Measurements from ENCODE around the gene EIF4G2. TPM values are rescaled to one million over a fixed set of nuclear protein-coding genes. Genes with fewer than 3 reads are reported as not detected.

Gene EIF4G2
- total and polyA plus RNA-seq, 2 experiments from 2014 or later = 358 to 788 TPM

GRCh38 chr11:10771457-10771856 lies 37.3 kb downstream of the EIF4G2 start (continued):
- TF ChIP-seq ZNF462 (CRISPR knock-in tag; IDR thresholded peaks at IDR 0.05) (no peak), STAT1 (IDR thresholded peaks at IDR 0.05; ENCODE audit: unreplicated experiment) (no peak), JUNB (IDR thresholded peaks at IDR 0.05; ENCODE audit: unreplicated experiment) (no peak)
- TF ChIP-seq, protein P1, sequence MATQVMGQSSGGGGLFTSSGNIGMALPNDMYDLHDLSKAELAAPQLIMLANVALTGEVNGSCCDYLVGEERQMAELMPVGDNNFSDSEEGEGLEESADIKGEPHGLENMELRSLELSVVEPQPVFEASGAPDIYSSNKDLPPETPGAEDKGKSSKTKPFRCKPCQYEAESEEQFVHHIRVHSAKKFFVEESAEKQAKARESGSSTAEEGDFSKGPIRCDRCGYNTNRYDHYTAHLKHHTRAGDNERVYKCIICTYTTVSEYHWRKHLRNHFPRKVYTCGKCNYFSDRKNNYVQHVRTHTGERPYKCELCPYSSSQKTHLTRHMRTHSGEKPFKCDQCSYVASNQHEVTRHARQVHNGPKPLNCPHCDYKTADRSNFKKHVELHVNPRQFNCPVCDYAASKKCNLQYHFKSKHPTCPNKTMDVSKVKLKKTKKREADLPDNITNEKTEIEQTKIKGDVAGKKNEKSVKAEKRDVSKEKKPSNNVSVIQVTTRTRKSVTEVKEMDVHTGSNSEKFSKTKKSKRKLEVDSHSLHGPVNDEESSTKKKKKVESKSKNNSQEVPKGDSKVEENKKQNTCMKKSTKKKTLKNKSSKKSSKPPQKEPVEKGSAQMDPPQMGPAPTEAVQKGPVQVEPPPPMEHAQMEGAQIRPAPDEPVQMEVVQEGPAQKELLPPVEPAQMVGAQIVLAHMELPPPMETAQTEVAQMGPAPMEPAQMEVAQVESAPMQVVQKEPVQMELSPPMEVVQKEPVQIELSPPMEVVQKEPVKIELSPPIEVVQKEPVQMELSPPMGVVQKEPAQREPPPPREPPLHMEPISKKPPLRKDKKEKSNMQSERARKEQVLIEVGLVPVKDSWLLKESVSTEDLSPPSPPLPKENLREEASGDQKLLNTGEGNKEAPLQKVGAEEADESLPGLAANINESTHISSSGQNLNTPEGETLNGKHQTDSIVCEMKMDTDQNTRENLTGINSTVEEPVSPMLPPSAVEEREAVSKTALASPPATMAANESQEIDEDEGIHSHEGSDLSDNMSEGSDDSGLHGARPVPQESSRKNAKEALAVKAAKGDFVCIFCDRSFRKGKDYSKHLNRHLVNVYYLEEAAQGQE (IDR thresholded peaks at IDR 0.05; ENCODE audit: unreplicated experiment) = no peak

GRCh38 chr11:10770626-10771254 lies 38.0 kb downstream of the EIF4G2 start:
- DNase-seq (ENCODE audit: low spot score) (peak; percentile 78), ATAC-seq (peak; percentile 71)
- no peak overlapping the region for H3K4me3 Mint-ChIP-seq
- H4K20me1 ChIP-seq (replicated peaks; ENCODE audit: insufficient read depth) = no peaks in the 10 kb centered on the region
- no peak overlapping the region for H3K27ac Mint-ChIP-seq
- H3K4me3 ChIP-seq = no peak overlapping the region
- no peaks in the 10 kb centered on the region for H3K27me3 ChIP-seq (ENCODE audit: insufficient read depth)
- H2AFZ ChIP-seq = no peak overlapping the region
- no peak overlapping the region for H3K4me2 ChIP-seq
- TF ChIP-seq, protein P2, sequence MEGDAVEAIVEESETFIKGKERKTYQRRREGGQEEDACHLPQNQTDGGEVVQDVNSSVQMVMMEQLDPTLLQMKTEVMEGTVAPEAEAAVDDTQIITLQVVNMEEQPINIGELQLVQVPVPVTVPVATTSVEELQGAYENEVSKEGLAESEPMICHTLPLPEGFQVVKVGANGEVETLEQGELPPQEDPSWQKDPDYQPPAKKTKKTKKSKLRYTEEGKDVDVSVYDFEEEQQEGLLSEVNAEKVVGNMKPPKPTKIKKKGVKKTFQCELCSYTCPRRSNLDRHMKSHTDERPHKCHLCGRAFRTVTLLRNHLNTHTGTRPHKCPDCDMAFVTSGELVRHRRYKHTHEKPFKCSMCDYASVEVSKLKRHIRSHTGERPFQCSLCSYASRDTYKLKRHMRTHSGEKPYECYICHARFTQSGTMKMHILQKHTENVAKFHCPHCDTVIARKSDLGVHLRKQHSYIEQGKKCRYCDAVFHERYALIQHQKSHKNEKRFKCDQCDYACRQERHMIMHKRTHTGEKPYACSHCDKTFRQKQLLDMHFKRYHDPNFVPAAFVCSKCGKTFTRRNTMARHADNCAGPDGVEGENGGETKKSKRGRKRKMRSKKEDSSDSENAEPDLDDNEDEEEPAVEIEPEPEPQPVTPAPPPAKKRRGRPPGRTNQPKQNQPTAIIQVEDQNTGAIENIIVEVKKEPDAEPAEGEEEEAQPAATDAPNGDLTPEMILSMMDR (conservative IDR thresholded peaks at IDR 0.05; ENCODE audit: low read depth in 2 of 2) = peak; percentile 77 to 84
- no peak for TF ChIP-seq POLR2AphosphoS5 (IDR thresholded peaks at IDR 0.05; ENCODE audit: low read depth)
- no peaks in the 10 kb centered on the region for H3K9me3 Mint-ChIP-seq
- H3K36me3 ChIP-seq (ENCODE audit: insufficient read depth) = peaks cover 43% of the 10 kb centered on the region; the same call in 1 of the 2 replicates
- no peak overlapping the region for H3K27ac ChIP-seq (ENCODE audit: low read depth)
- H3K27me3 Mint-ChIP-seq (ENCODE audit: insufficient read depth, low read depth, poor library complexity) = no peaks in the 10 kb centered on the region
- peaks cover 23% of the 10 kb centered on the region for H3K4me1 Mint-ChIP-seq
- H3K9me2 ChIP-seq (ENCODE audit: insufficient read depth) = no peaks in the 10 kb centered on the region
- no peaks in the 10 kb centered on the region for H3F3A ChIP-seq (replicated peaks; ENCODE audit: low read depth)
- peaks cover 14% of the 10 kb centered on the region for H3K4me1 ChIP-seq (ENCODE audit: insufficient read depth)
- H3K79me2 ChIP-seq (replicated peaks; ENCODE audit: insufficient read depth) = no peaks in the 10 kb centered on the region
- peaks cover 66% of the 10 kb centered on the region for H3K36me3 Mint-ChIP-seq (ENCODE audit: low read depth)

Measured in GM23338 (cell line).